H9 (cell line): ENCODE measurements around the gene TMEM178B. TPM values are rescaled to one million over a fixed set of nuclear protein-coding genes. Genes with fewer than 3 reads are reported as not detected.
A peak's percentile ranks its signal among the peaks of the same experiment; 100 is the strongest.

Experiments used
- DNase-seq: peaks from one replicate; pipeline ENCODE4 v3.0.0-alpha.2; 2017
- H2AFZ ChIP-seq: one replicate; pipeline ENCODE4 v1.6.1; 2013; ENCODE audit warnings: mild to moderate bottlenecking, low read length, control low read depth, moderate library complexity
- H2AK5ac ChIP-seq: 2 replicates; pipeline ENCODE4 v1.6.1; 2013; ENCODE audit warnings: low read length, control low read depth, mixed read lengths; ENCODE audit not compliant: insufficient read length
- H2BK120ac ChIP-seq: one replicate; pipeline ENCODE4 v1.6.1; 2013; ENCODE audit warnings: low read depth, mild to moderate bottlenecking, low read length, control low read depth, inconsistent platforms; ENCODE audit not compliant: poor library complexity, severe bottlenecking
- H2BK12ac ChIP-seq: 2 replicates; pipeline ENCODE4 v1.6.1; 2013; ENCODE audit warnings: low read length, control low read depth, mixed read lengths, low read depth; ENCODE audit not compliant: insufficient read length
- H2BK15ac ChIP-seq: 2 replicates; pipeline ENCODE4 v1.6.1; 2013; ENCODE audit warnings: low read depth, low read length, control low read depth
- H2BK20ac ChIP-seq: one replicate; pipeline ENCODE4 v1.6.1; 2013; ENCODE audit warnings: low read depth, mild to moderate bottlenecking, low read length, control low read depth, inconsistent platforms; ENCODE audit not compliant: poor library complexity, severe bottlenecking
- H2BK5ac ChIP-seq: 2 replicates; pipeline ENCODE4 v1.6.1; 2013; ENCODE audit warnings: low read length, control low read depth, mixed read lengths; ENCODE audit not compliant: insufficient read length
- H3K14ac ChIP-seq: 2 replicates; pipeline ENCODE4 v1.6.1; 2013; ENCODE audit warnings: low read length, control low read depth; ENCODE audit not compliant: insufficient read depth
- H3K18ac ChIP-seq: 2 replicates; pipeline ENCODE4 v1.6.1; 2013; ENCODE audit warnings: low read depth, mild to moderate bottlenecking, mixed read lengths, low read length, control low read depth; ENCODE audit not compliant: insufficient read length
- H3K23ac ChIP-seq: 2 replicates; pipeline ENCODE4 v1.6.1; 2013; ENCODE audit warnings: low read length, control low read depth, mixed read lengths, low read depth; ENCODE audit not compliant: insufficient read length
- H3K23me2 ChIP-seq: 2 replicates; pipeline ENCODE4 v1.6.1; 2013; ENCODE audit warnings: low read depth, mild to moderate bottlenecking, mixed read lengths, low read length, control low read depth; ENCODE audit not compliant: insufficient read length, poor library complexity, severe bottlenecking
- H3K27ac ChIP-seq: 2 replicates; pipeline ENCODE4 v1.5.1; 2013; ENCODE audit warnings: low read length, control low read depth, mixed read lengths, low read depth; ENCODE audit not compliant: insufficient read length
- H3K27me3 ChIP-seq: 2 replicates; pipeline ENCODE4 v1.6.1; 2013; ENCODE audit warnings: low read length, control low read depth, inconsistent platforms; ENCODE audit not compliant: insufficient read depth
- H3K4ac ChIP-seq: 2 replicates; pipeline ENCODE4 v1.6.1; 2013; ENCODE audit warnings: low read depth, mild to moderate bottlenecking, control low read depth, inconsistent platforms, low read length, moderate library complexity
- H3K4me1 ChIP-seq: 2 replicates; pipeline ENCODE4 v1.6.1; 2013; ENCODE audit warnings: low read length, control low read depth, inconsistent platforms; ENCODE audit not compliant: insufficient read depth
- H3K4me2 ChIP-seq: 2 replicates; pipeline ENCODE4 v1.6.1; 2013; ENCODE audit warnings: low read length, control low read depth, mixed read lengths; ENCODE audit not compliant: insufficient read length, insufficient read depth
- H3K56ac ChIP-seq: 2 replicates; pipeline ENCODE4 v1.6.1; 2013; ENCODE audit warnings: low read depth, mild to moderate bottlenecking, mixed read lengths, low read length, control low read depth; ENCODE audit not compliant: insufficient read length
- H3K79me1 ChIP-seq: 2 replicates; pipeline ENCODE4 v1.6.1; 2013; ENCODE audit warnings: low read depth, mild to moderate bottlenecking, moderate library complexity, low read length, control low read depth, inconsistent platforms; ENCODE audit not compliant: insufficient read depth, poor library complexity, severe bottlenecking
- H3K79me2 ChIP-seq: 2 replicates; pipeline ENCODE4 v1.6.1; 2013; ENCODE audit warnings: low read length, control low read depth, inconsistent platforms; ENCODE audit not compliant: insufficient read depth
- H3K9ac ChIP-seq: 2 replicates; pipeline ENCODE4 v1.6.1; 2013; ENCODE audit warnings: low read length, control low read depth, mixed read lengths; ENCODE audit not compliant: insufficient read length; ENCODE audit errors: extremely low read depth
- H3K9me3 ChIP-seq: one replicate; pipeline ENCODE4 v1.6.1; 2013; ENCODE audit warnings: low read depth, low read length, inconsistent platforms; ENCODE audit not compliant: control insufficient read depth
- H3T11ph ChIP-seq: one replicate; pipeline ENCODE4 v1.6.1; 2013; ENCODE audit warnings: mild to moderate bottlenecking, low read length, control low read depth, inconsistent platforms
- H4K20me1 ChIP-seq: one replicate; pipeline ENCODE4 v1.6.1; 2013; ENCODE audit not compliant: control insufficient read depth, insufficient read length, insufficient read depth
- H4K5ac ChIP-seq: 2 replicates; pipeline ENCODE4 v1.6.1; 2013; ENCODE audit warnings: low read depth, mild to moderate bottlenecking, mixed read lengths, low read length, control low read depth; ENCODE audit not compliant: insufficient read length
- H4K8ac ChIP-seq: replicated peaks from 2 replicates; pipeline ENCODE4 v1.6.1; 2013; ENCODE audit warnings: low read length, control low read depth, mixed read lengths, low read depth; ENCODE audit not compliant: insufficient read length
- H4K91ac ChIP-seq: 2 replicates; pipeline ENCODE4 v1.6.1; 2013; ENCODE audit warnings: low read depth, mild to moderate bottlenecking, moderate library complexity, mixed read lengths, low read length, control low read depth; ENCODE audit not compliant: insufficient read length
- H3K27ac Mint-ChIP-seq, 3 experiments: 2 replicates in 2 of 3; 3 replicates in 1 of 3; pipeline ENCODE4 v1.8.0; 2020 to 2021; ENCODE audit warnings: mixed read lengths in 3 of 3, mild to moderate bottlenecking in 1 of 3, moderate library complexity in 1 of 3
- H3K27me3 Mint-ChIP-seq: 2 replicates; pipeline ENCODE4 v1.8.0; 2021; ENCODE audit warnings: low read depth, mild to moderate bottlenecking, moderate library complexity, mixed read lengths
- H3K36me3 Mint-ChIP-seq, 3 experiments: 2 replicates in 2 of 3; 3 replicates in 1 of 3; pipeline ENCODE4 v1.8.0; 2020 to 2021; ENCODE audit warnings: low read depth in 3 of 3, mixed read lengths in 3 of 3; ENCODE audit not compliant: insufficient read depth in 1 of 3
- H3K4me1 Mint-ChIP-seq, 2 experiments: 2 replicates each; pipeline ENCODE4 v1.8.0; 2020; ENCODE audit warnings: mixed read lengths in 2 of 2
- H3K4me3 Mint-ChIP-seq, 2 experiments: 2 replicates in 1 of 2; 3 replicates in 1 of 2; pipeline ENCODE4 v1.8.0; 2020 to 2021; ENCODE audit warnings: mild to moderate bottlenecking in 2 of 2, mixed read lengths in 2 of 2, moderate library complexity in 1 of 2
- H3K9me3 Mint-ChIP-seq, 2 experiments: 2 replicates in 1 of 2; 3 replicates in 1 of 2; pipeline ENCODE4 v1.8.0; 2020; ENCODE audit warnings: mild to moderate bottlenecking in 2 of 2, mixed read lengths in 2 of 2, moderate library complexity in 1 of 2
- CTCF ChIP-seq: fragments of 200-600 bp; sonication (generic); conservative IDR thresholded peaks from 3 replicates; pipeline ENCODE4 v1.8.0; 2021; ENCODE audit warnings: antibody characterized with exemption, mild to moderate bottlenecking
- WGBS: extraction: QIAGEN DNeasy Blood & Tissue Kit; methylation state at CpG from one replicate; pipeline ENCODE4 v1.1.7; 2013; ENCODE audit warnings: missing lambda C conversion rate, low lambda C conversion rate, mixed read lengths; ENCODE audit not compliant: insufficient read length; ENCODE audit errors: extremely low coverage; 5-methylcytosine and 5-hydroxymethylcytosine counted together
- total RNA-seq: library from RNA; stranded (reverse); gene quantifications from 2 replicates; pipeline ENCODE4 v1.2.1, GENCODE V29; 2021

TMEM178B gene
- total RNA-seq, 1 experiment from 2014 or later = 11.3 TPM

DNA sequence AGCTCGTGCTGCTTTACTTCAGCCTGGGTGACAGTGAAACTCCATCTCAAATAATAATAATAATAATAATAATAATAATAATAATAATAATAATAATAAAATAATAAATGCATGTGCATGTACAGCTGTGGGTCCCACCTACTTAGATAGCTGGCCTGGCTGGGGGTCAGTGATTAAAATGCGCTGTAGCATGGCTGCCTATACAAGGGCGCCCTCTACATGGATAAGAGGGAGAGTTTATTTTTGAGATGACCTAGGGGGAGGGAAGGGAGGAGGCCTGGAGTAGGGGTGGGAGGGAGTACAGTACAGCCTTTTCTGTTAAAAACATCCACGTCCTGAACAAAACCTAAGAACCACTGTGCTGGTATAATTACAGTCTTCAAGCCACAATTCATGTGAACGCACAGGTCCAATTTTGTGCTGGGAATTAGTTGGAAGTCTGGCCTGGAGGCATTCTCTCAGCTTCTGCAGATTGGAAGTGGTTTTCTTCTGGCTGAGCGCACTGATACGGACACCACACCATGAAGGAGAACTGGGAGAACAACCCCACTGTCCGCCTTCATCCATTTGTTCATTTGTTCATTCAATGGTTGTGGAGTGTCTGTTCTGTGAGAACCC, 146.5 kb downstream of the TMEM178B start:
- H3K4me2 ChIP-seq = no peak overlapping the region
- H2BK12ac ChIP-seq = no peak overlapping the region
- H3T11ph ChIP-seq = no peak overlapping the region
- H3K79me2 ChIP-seq = no peaks in the 10 kb centered on the region
- H3K14ac ChIP-seq = no peak overlapping the region
- H3K56ac ChIP-seq = no peak overlapping the region
- H2AFZ ChIP-seq = no peak overlapping the region
- H3K9me3 ChIP-seq = no peaks in the 10 kb centered on the region
- H4K8ac ChIP-seq = no peak overlapping the region
- no peak overlapping the region; the same call in 1 of the 2 replicates for H2BK15ac ChIP-seq
- Mint-ChIP-seq H3K4me3 (no peak overlapping the region), H3K36me3 (0 out of 7 replicates have a peak, but pooled peaks cover 0 to 1% (median 0%) of the 10 kb centered on the region in 3 experiments), H3K9me3 (no peaks in the 10 kb centered on the region; a peak in 1 of 5 replicates), H3K27ac (no peak overlapping the region), H3K27me3 (no peaks in the 10 kb centered on the region), H3K4me1 (peaks cover 7 to 9% of the 10 kb centered on the region in 2 experiments; a peak in 3 of 4 replicates)
- H3K27me3 ChIP-seq = no peaks in the 10 kb centered on the region
- no peak overlapping the region for H2BK120ac ChIP-seq
- no peak overlapping the region for H3K27ac ChIP-seq
- no peak for DNase-seq
- no peak overlapping the region for H4K91ac ChIP-seq
- no peak overlapping the region for H3K18ac ChIP-seq
- H4K5ac ChIP-seq = no peak overlapping the region
- no peak overlapping the region for H3K9ac ChIP-seq
- H3K23ac ChIP-seq = no peak overlapping the region
- no peak overlapping the region for H2BK5ac ChIP-seq
- no peaks in the 10 kb centered on the region for H3K23me2 ChIP-seq
- H2BK20ac ChIP-seq = no peak overlapping the region
- no peak overlapping the region for H3K4ac ChIP-seq
- no peaks in the 10 kb centered on the region; the same call in 1 of the 2 replicates for H3K4me1 ChIP-seq
- H2AK5ac ChIP-seq = no peak overlapping the region
- TF ChIP-seq CTCF = peak; percentile 69
- no peaks in the 10 kb centered on the region for H4K20me1 ChIP-seq
- H3K79me1 ChIP-seq = no peaks in the 10 kb centered on the region
- WGBS = no CpG with 5 or more reads among the region's 8 CpGs
